GM19193 (cell line): ENCODE data around the gene NRF1.

ENCODE experiments used
- POLR2A ChIP-seq: IDR thresholded peaks from 4 replicates; pipeline ENCODE4 v1.6.1; 2011; ENCODE audit not compliant: insufficient read depth, insufficient read length; ENCODE audit errors: extremely low read depth

NRF1 gene

DNA sequence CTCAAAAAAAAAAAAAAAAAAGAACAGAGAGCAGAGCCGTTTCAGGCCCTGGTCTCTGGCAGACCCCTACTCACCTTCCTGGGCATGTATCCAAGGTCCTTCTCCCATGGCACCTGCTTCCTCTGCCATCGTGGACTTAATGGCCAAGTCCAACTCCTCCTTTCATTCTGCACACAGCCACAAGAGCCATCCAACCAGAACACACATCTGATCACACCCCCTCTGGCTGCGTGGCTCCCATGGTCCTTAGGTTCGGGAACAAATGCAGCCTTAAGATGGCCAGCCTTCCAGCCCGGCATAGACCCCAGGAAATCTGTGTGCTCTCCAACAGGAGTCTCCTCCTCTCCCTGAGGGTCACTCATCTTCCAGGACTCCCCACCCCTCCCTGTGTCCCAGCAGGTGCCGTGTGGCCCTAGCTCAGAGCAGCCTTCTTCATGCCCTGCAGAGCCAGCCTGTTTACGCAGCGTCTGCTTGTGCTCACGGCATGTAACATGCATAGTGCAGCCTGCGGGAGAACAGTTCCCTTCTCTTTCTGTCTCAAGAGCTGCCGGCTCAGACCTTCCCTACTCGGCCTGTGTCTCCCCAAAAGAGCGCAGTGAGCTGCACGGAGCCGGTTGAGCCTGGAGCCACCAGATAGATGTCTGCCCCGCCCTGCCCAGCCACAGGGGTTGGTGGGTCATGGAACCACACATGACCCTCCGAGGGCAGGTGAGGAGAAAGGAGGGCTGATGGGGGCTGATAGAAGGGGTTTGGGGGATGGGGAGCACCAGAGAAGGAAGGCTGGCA, 157.3 kb downstream of the NRF1 start:
- TF ChIP-seq POLR2A, result no peak

DNA sequence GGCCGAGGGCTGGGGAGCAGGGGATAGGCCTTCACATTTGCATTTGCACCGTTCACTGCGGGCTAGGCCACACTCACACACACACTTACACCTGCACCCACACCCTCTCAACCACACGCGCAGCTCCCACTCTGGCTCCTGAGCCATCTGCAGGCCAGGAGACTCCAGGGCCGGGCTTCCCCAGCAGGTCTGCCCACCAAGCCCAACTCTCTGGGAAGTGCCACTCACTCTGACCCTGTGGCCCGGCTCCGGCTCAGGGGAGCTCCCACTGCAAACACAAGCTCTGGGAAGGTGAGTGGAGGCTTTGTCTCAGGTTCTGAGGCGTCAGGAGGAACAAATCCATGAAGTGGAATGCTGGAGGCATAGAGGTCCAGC, 157.9 kb downstream of the NRF1 start:
- TF ChIP-seq POLR2A, result no peak

DNA sequence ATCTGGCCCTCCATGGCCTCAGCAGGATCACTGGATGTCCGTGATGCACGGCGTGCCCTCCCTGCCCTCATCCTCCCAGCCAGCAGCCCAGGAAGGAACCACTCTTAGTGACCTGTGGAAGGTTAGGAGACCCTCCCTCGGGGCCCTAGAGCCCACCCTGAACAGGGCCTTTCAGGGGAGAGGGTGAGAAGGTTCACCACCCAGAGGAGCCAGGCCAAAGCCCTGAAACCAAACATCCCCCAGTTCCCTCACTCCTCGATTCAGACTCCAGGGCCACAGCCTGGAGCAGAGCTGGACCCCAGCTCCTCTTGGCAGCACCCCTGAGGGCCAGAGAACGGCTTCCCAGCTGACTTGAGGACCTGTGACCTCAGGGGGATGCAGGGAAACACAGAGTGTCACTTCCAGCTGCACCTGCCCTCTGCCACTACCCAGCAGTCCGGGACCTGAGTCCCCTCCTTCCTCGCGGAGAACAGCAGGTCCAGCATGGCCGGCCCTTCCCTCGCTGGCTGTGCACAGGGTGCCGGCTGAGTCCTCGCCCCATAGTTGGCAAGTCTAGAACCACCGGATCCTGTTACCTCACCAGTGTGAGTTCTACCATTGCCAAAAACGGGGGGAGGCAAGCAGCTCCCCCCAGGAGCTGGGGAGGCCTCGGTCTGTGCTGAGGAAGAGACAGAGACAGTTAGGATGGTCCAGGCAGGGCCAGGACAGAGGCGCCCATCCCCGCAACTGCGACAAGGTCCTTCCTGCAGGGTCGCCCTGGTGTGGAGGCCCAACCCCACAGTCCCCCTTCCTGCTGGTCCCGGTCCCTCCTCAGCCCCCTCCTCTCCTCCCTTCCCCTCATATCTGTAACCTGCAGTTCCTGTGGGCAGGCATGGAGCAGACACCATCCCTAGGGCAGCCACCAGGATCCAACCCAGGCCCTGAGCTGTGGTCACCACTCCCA, 158.6 kb downstream of the NRF1 start:
- TF ChIP-seq POLR2A, result no peak

DNA sequence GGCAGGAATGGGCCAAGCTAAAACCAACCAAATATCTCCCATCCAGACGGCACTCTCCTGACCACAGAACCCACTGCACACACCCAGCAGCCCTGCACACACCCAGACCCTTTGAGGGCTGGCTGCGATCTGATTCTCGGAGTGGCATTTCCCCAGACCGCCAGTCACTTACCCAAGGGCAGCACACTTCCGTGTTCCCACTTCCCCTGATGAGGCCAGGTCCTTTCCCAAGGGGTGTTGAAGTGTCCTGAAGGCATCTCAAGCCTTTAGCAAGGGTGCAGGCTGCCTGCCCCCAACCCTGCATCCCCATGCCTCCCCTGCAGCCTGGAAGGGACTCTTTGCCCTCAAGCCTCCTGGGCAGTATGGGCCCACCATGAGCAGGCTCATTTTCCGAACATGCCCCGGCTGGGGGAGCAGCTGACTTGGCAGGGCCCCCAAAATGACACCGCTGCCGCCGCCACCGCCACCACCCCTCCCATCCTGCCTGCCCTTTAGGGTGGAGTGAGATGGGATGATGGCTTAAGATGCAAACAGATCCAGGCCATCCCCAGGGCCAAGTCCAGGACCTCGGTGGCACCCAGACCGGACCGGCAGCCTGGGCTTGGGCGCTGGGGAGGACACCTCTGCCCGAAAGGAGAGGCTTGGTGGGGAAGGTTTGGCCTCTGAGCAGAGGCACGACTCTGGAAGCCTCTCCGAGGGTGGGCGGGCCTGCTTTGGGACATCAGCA, 159.8 kb downstream of the NRF1 start:
- no peak for TF ChIP-seq POLR2A

DNA sequence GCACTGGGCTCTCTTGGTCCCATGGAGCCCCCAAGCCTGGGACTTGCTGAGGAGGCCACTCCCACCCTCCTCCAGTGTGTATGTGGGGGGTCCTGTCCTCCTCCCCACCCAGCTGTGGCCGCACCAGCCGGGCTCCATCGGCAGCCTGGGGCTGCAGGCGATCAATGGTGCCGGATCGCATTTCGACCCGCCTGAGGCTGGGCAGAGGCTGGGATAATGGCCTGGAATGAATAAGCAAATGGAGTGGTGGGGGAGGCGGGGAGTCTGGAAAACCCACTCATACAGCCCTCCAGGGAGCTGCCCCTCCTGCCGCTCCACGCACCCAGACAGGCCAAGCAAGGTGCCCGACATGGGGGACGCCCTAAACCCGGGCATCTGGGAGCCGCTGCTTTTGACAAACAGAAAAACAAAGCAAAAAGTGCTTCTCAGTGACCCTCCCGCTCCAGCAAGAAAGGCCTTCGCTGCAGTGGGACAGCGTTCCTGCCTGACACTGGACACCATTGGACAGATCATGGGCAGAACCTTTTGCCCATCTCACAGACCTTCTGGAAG, 160.5 kb downstream of the NRF1 start:
- no peak for TF ChIP-seq POLR2A

DNA sequence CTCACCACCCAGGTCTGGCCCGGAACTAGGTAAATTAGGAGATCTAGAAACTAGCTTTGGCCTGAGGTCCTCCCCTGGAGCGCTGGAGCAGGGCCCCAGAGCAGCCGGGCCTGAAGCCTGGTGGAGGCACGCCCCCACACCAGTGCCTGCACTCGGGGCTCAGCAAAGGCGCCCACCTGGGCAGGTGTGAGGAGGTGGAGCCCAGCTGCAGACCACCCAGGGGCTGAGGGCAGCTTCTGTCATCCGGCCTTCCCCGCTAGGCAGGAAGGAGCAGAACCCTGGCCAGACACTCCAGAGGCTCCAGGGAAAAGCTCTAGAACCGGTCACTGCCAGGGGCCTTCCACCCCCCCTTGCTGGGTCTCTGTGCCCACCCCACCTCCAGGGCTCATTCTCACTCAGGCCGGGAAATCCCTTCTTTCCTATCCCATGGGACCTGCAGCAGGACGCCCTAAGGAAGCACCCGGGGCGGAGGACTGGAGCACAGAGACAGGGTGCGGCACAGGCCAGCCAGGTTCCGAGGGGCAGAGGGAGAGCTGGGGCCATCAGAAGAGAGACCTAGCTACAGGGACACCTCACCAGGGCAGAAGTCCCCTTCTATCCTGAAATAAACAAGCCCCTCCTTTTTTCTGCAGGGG, 161.2 kb downstream of the NRF1 start:
- no peak for TF ChIP-seq POLR2A

DNA sequence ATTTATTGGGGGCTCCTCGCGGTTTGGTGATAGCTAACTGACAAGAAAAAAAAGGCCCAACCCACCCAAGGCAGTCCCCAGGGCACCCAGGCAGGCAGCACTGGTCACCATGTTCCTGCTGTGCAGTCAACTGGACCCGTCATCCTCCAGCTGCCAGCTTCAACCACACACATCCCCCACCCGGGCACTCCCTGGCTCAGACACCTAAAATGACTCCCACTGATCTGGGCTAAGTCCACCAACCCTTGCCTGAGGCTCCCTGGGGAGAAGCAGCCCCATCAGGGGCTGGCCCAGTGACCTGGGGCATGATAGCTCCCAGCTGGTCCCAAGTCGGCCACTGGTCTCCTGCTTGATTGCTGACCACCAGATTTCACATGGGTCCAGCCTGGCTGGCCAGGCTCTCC, 161.8 kb downstream of the NRF1 start:
- TF ChIP-seq POLR2A, result no peak

DNA sequence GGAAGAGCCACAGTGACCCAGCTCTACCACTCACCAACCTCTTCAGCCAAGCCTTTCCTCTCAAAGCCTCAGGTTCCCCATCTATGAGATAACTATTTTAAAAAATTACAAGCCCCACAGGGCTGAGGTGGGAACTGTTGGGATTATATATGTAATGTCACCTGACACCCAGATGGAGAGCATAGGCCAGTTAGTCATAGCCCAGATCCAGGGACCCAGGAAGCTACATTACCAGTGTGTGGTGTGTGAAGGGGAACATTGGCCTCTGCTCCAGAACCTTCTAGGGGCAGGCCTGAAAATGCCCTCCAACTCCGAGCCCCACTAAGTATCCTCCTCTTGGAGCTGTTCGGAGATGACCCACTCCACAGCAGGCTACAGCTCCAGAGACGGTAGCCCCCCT, 162.4 kb downstream of the NRF1 start:
- TF ChIP-seq POLR2A, result no peak

DNA sequence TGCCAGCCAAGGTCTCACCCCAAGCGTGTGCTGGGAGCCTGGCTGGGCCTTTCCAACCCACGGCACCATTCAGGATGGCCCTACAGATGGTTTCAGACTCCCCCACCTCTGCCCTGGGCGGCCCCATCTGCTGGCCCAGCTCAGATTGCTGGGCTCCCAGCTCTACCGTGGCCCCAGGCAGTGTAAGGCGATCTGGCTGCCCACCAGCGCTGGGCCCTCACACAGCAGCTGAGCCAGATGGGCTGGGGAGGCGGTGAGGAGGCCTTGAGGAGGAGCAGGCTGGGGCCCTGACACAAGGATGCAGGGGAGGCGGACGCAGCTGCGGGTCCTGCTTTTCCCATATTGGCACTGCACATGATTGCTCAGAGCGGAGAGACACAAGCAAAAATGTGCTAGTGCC, 162.8 kb downstream of the NRF1 start:
- no peak for TF ChIP-seq POLR2A

DNA sequence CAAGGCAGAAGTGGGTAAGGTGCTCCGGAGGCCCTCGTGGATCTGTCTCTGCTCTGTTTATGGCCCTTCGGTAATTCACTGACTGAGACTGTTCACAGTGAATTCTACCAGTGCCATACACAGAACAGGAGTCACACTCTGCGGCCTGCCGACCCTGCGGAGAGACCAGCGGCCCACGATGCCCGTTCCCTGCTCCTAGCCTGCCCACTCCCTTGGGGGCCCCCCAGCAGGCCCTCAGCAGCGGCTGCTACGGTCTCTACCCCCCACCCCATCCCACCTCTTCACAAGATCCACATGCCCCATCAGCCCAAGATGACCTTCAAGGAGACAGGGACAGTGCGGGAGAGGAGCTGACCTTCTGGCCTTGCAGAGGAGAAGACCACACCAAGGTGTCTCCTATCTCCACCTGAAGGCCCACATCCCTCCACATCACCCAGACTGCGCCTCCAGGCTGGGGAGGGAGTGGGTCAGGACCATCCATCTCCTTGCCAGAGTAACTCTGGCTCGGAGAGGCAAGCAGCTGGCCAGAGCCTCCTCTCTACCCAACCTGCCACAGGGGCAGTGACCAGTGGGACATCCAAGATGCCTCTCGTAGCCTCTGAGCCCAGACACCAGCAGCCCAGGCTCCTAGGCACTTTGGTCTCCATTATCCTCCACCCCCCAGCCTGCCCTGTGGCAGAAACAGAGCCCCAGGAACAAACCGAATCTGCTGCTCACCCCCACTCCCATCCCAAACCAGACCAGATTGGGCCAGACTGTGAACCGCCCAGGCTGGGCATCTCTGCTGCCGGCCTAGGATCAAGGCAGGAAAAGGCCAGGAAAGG, 163.6 kb downstream of the NRF1 start:
- TF ChIP-seq POLR2A, result no peak

DNA sequence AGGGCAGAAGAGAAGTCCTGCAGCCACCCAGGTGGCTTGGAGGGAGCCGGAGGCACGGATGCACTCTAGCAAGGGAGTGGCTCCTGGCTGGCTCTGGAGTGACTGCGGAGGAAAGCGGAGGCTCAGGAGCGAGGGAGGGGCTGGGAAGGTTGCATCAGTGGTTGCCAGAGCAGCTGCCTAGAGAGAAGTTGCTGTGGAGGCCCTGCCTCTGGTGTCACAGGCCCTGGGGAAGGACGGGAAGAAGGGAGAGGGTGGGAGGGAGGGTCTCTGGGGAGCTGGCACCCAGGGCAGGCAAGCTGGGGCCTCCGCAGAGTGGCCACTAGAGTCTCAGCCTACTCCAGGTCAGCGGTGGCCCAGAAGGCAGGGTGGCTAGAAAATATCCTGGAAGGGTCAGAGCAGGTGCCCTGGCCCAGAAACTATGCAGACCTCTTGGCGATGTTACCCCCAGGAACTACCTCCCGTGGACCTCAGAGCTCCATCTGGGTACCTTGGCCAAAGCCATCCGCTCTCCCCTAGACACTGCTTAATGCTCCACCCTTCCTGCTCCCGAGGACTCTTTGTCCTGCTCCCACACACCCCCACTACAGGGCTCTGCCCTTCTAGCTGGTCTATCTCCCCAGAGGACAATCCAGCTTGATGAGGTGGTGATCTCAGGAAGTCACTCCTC, 164.3 kb downstream of the NRF1 start:
- TF ChIP-seq POLR2A, result no peak

DNA sequence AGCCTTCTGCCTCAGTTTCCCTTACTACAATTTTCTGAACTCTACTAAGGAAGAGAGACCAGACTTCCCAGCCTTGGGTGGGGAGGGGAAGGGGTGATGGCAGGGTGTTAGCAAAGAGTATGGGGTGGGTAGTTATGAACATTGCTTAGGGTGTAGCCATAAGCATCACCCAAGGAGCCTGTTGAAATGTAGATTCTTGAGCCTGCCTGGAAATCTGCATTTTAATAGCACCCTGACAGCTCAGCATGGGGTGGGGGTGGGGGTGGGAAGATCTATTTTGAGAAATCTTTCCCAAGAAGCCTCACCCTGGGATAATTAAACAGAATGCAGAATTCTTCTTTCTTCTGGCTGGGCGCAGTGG, 164.8 kb downstream of the NRF1 start:
- TF ChIP-seq POLR2A, result no peak

DNA sequence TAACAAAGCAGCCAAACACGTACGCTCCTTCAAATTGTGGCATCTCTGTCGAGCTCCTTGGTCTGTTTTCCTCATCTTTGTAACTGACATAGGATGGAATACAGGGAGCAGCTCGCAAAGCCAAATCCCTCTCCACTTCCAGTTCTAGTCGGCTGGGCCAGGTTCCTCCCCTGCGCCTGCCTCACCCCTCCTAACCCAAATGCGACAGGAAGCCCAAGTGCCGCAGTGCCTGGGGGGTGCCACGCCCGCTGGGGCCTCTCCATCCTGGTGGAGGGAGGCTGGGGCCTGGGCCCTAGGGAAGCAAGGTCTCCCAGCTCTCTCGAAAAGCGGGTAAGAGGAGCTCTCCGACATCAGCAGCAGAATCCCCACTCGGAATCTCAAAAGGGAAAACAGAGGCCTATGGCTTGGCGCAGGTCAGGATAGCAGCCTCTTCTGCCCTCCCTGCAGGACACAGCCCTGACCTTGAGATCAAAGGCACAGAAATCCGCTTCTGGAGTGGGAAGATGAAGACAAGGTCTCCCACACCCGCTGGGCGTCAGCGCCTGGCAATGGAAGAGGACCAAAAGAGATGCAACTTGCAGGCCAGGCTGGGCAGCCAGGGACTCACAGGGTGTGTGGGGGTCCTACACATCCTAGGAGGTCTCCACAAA, 165.8 kb downstream of the NRF1 start:
- no peak for TF ChIP-seq POLR2A
